Measurements from ENCODE around the gene SEMA3G.

SEMA3G gene

DNA sequence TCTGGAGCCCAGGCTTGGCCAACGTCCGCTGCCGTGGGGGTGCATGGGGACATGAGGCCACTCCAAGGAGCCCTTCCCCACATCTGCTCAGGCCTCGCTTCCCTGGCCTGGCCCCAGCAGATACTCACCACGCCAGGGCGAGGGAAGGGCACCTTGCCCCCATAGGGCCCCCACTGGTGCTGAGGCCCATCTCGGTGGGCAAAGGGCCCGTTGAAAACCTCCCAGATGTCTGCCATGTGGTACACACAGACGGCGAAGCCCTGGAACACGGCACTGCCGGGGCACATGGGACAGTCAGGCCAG lies 4.7 kb downstream of the SEMA3G start:
- TF ChIP-seq CTCF (IDR thresholded peaks at IDR 0.05; ENCODE audit: insufficient read depth, missing control alignments): no peak
- DNase-seq (ENCODE audit: insufficient read length, low spot score) (no peak), FAIRE-seq (no peak)

DNA sequence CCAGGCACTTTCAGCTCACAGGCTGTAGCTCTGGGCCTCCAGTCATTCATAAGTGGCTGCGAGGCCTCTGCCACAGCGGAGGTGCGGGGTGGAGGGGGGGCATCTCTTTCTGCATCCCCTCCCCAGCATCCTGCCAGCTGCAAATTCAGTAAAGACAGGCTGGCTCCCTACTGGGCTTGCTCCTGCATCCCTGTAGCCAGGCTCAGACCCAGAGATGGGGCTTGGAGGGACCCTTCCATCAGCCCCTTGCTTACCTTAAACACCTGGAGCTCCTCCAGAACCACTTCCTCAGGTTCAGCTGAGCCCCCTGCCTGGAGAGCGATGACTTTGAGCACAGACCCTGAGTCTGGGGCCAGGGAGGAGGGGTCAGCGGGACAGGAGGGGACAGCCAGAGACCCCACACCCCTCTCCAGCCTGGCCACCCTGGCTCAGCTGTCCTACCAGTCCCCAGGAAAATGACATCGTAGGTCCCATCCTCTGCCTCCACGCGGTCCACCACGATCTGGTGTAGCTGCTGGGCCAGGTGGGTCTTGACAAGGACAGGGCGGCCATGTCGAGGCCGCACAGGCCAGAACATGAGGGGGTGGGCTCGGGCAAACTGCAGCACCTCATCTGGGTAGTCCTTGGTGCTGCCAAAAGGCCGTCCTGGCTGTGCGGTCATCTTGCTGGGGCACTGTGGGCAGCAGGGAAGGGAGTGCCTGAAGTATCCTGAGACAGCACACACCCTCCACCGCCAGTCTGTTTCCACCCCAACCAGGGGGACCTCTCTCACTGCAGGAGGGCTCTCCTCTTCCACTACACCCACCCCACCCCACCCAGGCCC lies 5.3 kb downstream of the SEMA3G start:
- FAIRE-seq: no peak
- TF ChIP-seq CTCF (IDR thresholded peaks at IDR 0.05; ENCODE audit: insufficient read depth, missing control alignments): no peak
- no peak for DNase-seq (ENCODE audit: insufficient read length, low spot score)

DNA sequence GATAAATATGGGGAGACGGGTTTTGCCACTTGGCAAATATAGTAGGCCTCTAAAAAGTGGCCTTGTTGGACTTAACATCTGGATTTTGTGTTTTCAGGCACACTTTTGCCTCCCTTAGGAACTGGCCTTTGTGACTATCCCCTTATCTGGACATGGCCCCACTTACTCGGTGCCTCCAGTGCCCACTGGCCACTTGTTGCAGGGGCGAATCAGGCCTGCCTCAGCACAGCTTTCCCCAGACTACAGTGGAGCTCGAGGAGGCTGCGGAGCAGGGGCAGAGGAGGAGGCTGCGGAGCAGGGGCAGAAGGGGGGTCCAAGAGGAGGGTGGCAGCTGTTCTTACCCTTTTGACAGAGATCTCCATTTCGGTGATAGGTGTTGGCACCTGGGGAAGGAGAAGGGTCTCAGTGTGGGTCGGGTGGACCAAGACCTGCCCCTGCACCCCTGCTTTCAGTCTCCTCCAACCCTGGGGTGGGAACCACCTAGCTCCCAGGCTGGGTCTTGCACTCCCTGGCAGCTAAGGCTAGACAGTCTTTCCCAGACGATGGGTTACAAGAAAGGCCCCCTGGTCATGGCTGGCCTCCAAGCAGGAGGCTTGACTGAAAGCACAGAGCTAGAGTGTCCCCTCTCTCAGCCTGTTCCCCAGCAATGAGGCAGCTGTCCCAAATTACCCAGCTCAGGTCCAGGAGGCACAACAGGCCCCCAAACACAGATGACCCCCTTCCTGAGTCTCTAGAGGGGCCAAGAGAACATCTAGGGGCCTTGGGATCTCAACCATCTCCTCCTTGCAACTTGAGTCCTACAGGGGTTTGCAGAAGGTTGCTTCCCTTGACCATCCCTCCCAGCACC lies 6.1 kb downstream of the SEMA3G start:
- no peak for DNase-seq (ENCODE audit: insufficient read length, low spot score)
- FAIRE-seq: no peak

DNA sequence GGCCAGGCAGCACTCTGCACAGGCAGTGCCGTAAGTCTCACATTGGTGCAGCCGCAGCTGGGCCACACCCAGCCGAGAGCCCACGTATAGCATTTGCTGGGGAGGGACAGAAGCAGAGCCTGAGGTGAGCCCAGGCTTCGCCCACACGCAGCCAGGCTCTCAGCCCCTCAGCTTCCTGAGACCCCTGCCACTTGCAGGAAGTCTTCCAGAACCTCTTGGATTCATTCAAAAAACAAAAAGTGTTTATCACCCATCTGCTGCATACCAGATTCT lies 6.9 kb downstream of the SEMA3G start:
- FAIRE-seq (no peak), DNase-seq (ENCODE audit: insufficient read length, low spot score) (no peak)
- no peak for TF ChIP-seq CTCF (IDR thresholded peaks at IDR 0.05; ENCODE audit: insufficient read depth, missing control alignments)

More for the DNA sequence above, 6.1 kb downstream of the SEMA3G start:
- no peak for TF ChIP-seq CTCF (IDR thresholded peaks at IDR 0.05; ENCODE audit: insufficient read depth, missing control alignments)

- TF ChIP-seq CTCF (IDR thresholded peaks at IDR 0.05; ENCODE audit: insufficient read depth, missing control alignments): no peak
- no peak for FAIRE-seq
- no peak for DNase-seq (ENCODE audit: insufficient read length, low spot score)
Observed at GRCh38 chr3:52437326-52438103, 7.4 kb downstream of the SEMA3G start.

- DNase-seq (ENCODE audit: insufficient read length, low spot score) (no peak), FAIRE-seq (no peak)
- TF ChIP-seq CTCF (IDR thresholded peaks at IDR 0.05; ENCODE audit: insufficient read depth, missing control alignments): no peak
Observed at GRCh38 chr3:52436500-52437149, 8.3 kb downstream of the SEMA3G start.
